Naive thymus-derived CD8-positive, alpha-beta T cell (primary cell): Measurements from ENCODE around the gene C3orf20. TPM values are rescaled to one million over a fixed set of nuclear protein-coding genes. Genes with fewer than 3 reads are reported as not detected.
A peak's percentile ranks its signal among the peaks of the same experiment; 100 is the strongest.

Source experiments
- ATAC-seq, 2 donors: fragments of 150-1000 bp; cut with Tn5 transposase in 1 of 2; sonication (Bioruptor Pico), chemical (Tn5 transposase) in 1 of 2; 1 replicate in 1 of 2; 2 replicates in 1 of 2; pipeline ENCODE4 v1.10.0; 2021; ENCODE audit warnings: mild to moderate bottlenecking in 2 of 2, moderate library complexity in 2 of 2
- POLR2A ChIA-PET: fragments of 350-600 bp; sonication (Branson Sonifier 250); formaldehyde crosslinking; loops from one replicate; lab custom pipeline; 2021; ENCODE audit warnings: antibody characterized with exemption; lab: Charles Lee
- DNase-seq, 10 donors: peaks; one replicate each; pipeline versions ENCODE4 v3.0.0 to v3.0.0-alpha.2; 2020 to 2022
- H3K27ac Mint-ChIP-seq, 10 donors: one replicate each; pipeline ENCODE4 v1.8.0; 2020 to 2022; ENCODE audit warnings: mild to moderate bottlenecking in 10 of 10, mixed read lengths in 10 of 10, moderate library complexity in 4 of 10, inconsistent platforms in 1 of 10
- H3K27me3 Mint-ChIP-seq, 5 donors: one replicate each; pipeline ENCODE4 v1.8.0; 2021 to 2022; ENCODE audit warnings: mixed read lengths in 5 of 5
- H3K36me3 Mint-ChIP-seq, 3 donors: one replicate each; pipeline ENCODE4 v1.8.0; 2020 to 2022; ENCODE audit warnings: mixed read lengths in 3 of 3, mild to moderate bottlenecking in 2 of 3, inconsistent platforms in 1 of 3
- H3K4me1 Mint-ChIP-seq, 4 donors: one replicate each; pipeline ENCODE4 v1.8.0; 2021 to 2022; ENCODE audit warnings: mixed read lengths in 4 of 4
- H3K4me3 Mint-ChIP-seq, 10 donors: one replicate each; pipeline ENCODE4 v1.8.0; 2020 to 2022; ENCODE audit warnings: mild to moderate bottlenecking in 10 of 10, mixed read lengths in 10 of 10, moderate library complexity in 6 of 10, inconsistent platforms in 1 of 10
- H3K9me3 Mint-ChIP-seq, 9 donors: one replicate each; pipeline ENCODE4 v1.8.0; 2020 to 2022; ENCODE audit warnings: mixed read lengths in 9 of 9, mild to moderate bottlenecking in 3 of 9, inconsistent platforms in 1 of 9, moderate library complexity in 1 of 9
- polyA plus RNA-seq, 3 donors: library from polyadenylated mRNA; unstranded; fragments of 300-500 nt; fragmentation: Illumina TruSeq; gene quantifications; one replicate each; pipeline ENCODE4 v1.2.3, GENCODE V29; 2021
- total RNA-seq, 8 experiments: library from RNA in 2 of 8; stranded (reverse) in 2 of 8; gene quantifications; one replicate each; pipeline ENCODE4 v1.2.3 and lab custom pipeline; 2021 to 2026

The C3orf20 gene
- total and polyA plus RNA-seq, 5 experiments from 2014 or later, result 0.03 to 0.69 (median 0.44) TPM; not detected in 2

DNA sequence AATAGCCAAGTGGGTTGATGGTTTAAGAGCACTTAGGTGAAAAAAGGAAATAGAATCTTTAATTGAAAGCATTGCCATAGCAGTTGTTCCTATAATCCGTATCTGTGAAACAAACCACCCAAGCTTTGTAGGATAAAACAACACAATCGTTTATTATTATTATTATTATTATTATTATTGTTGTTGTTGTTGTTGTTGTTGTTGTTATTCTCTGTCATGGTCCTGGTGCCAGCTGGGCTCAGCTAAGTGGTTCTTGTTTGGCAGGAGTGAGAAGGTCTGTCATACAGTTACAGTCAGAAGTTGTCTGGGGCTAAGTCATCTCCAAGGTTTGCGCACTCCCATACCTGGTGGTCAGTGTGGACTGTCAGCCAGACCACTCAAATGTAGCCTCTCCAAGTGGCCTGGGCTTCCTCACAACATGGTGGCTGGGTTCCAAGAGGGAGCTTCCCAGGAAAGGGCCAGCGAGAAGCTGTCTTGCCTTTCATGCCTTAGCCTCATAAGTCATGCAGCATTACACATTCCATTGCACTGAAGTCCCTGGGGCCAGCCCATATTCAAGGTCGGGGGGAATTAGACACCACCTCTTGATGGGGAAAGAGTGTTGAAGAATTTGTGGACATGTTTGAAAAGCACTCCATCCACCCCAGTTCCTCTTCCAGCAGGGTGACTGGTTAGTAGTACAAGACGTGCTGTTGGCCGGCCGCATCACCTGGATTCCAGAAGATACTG is 89.6 kb downstream of the C3orf20 start:
- H3K4me3 Mint-ChIP-seq, result no peak overlapping the region
- ATAC-seq (no peak), DNase-seq (no peak)
- H3K36me3 Mint-ChIP-seq, result peaks cover 0 to 7% (median 0%) of the 10 kb centered on the region in 3 donors
- no peak overlapping the region for H3K27ac Mint-ChIP-seq
- H3K4me1 Mint-ChIP-seq, result peaks cover 0 to 7% (median 5%) of the 10 kb centered on the region in 4 donors
- POLR2A ChIA-PET, result interaction anchor here (1.6 kb wide), 1 partner anchor 120 kb away, joined by 3 read pairs; no protein-coding TSS in a partner anchor
- peaks cover 0 to 3% (median 0%) of the 10 kb centered on the region in 5 donors for H3K27me3 Mint-ChIP-seq
- H3K9me3 Mint-ChIP-seq, result peaks cover 0 to 3% (median 0%) of the 10 kb centered on the region in 9 donors

DNA sequence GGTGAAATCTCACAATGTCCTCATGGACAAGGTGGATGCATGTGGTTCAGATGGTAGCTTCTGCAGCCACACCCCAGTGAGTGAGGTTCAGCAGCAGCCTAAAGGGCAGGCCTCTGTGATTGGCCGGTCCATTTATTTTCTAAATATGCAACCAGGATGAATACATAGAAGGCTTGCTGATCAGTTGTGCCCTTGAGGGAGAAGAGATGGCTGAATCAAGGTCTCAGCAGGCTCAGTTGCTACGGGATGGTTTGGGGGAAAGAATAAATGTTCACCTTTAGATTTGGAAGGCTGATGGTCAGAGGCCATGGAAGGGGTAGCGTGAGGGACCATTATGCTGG is 90.1 kb downstream of the C3orf20 start:
- Mint-ChIP-seq H3K9me3 (peaks cover 0 to 3% (median 0%) of the 10 kb centered on the region in 9 donors), H3K27me3 (peaks cover 0 to 3% (median 0%) of the 10 kb centered on the region in 5 donors), H3K36me3 (peaks cover 0 to 7% (median 0%) of the 10 kb centered on the region in 3 donors), H3K4me3 (no peak overlapping the region), H3K27ac (no peak overlapping the region), H3K4me1 (peaks cover 0 to 7% (median 5%) of the 10 kb centered on the region in 4 donors)
- DNase-seq (no peak), ATAC-seq (no peak)
- POLR2A ChIA-PET, result interaction anchor here (1.6 kb wide), 1 partner anchor 120 kb away, joined by 3 read pairs; no protein-coding TSS in a partner anchor

DNA sequence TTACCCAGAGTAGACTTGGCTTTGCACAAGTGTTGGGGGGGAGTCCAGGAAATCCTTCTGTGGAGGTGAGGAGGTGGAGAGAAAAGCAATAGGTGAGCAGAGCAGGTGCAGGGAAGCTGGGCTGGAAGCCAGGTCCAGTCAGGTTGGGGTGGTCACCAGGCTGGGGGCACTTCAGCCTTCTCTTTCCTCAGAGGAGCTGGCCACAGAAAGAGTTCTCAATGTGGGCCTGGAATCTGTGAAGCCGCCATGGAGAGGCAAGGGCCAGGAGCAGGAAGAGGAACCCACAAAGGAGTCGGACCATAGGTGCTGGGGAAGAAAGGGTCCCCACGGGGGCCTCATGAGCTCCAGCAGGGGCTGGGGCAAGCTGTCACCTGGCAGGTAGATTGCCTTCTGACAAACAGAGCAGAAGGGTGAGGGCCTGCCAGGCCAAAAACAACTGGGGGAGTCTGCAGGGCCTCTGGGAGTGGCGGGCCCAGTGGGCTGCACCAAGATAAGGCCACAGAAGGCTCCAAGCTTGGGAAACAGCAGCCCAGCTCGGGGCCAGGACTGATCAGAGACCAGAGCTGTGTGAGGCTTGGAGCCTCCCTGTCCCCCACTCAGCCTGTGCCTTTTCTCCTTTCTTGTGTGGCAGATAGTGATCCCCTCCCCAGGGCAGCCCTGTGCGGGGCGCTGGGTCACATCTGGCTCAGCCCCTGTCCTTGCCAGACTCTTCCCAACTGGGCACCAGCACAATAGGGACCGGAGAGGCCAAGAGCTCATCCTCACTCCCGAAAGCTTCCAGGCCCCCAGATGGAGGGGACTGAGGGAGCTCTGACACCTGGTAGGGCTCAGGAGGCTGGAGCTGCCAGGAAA is 90.9 kb downstream of the C3orf20 start:
- POLR2A ChIA-PET, result interaction anchor here (1.6 kb wide), 1 partner anchor 119 kb away, joined by 3 read pairs; no protein-coding TSS in a partner anchor
- no peak overlapping the region for H3K4me3 Mint-ChIP-seq
- H3K36me3 Mint-ChIP-seq, result peaks cover 0 to 7% (median 0%) of the 10 kb centered on the region in 3 donors
- ATAC-seq (no peak), DNase-seq (no peak)
- peaks cover 0 to 3% (median 0%) of the 10 kb centered on the region in 5 donors for H3K27me3 Mint-ChIP-seq
- H3K27ac Mint-ChIP-seq, result peak overlapping the region in 1 of 10 donors; percentile 34
- H3K9me3 Mint-ChIP-seq, result peaks cover 0 to 3% (median 0%) of the 10 kb centered on the region in 9 donors
- H3K4me1 Mint-ChIP-seq, result peaks cover 0 to 7% (median 5%) of the 10 kb centered on the region in 4 donors

DNA sequence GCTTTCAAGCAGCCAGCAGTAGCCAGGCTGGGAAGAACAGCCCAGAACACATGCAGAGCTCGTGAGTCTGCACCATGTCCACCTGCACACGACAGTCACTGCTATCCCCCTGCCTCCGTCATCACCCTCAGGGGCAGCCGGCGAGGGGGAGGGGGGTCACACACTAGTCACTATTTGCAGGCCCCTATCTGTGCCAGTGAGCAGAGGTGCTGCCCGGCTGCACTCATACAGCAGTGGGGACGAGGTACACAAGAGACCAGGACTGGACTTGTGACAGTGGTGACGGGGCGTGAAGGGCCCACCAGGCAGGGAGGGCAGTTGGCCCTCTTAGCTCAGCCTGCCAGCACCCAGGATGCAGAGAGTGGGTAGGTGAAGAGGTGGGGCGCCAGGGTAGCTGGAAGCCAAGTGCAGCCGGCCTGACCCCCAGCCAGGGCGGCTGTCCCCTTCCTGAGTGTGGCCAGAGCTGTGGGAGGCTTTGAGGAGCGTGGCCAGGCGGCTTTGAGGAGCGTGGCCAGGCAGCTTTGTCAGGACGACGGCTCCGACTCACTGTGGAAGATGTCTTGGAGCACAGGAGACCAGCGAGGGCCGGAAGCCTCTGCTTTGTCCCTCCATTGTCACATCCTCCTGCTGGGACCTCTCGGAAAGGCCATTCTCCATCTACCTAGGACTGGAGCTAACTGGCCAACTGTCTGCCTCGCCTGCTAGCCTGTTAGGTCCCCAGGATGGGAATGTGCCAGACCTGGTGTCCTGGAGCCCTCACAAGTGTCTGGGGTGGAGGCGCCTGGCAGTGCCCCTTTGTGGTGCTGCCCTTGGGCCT is 91.7 kb downstream of the C3orf20 start:
- Mint-ChIP-seq H3K27me3 (peaks cover 0 to 3% (median 0%) of the 10 kb centered on the region in 5 donors), H3K27ac (no peak overlapping the region), H3K9me3 (no peaks in the 10 kb centered on the region), H3K4me3 (no peak overlapping the region), H3K36me3 (peaks cover 0 to 7% (median 0%) of the 10 kb centered on the region in 3 donors), H3K4me1 (peaks cover 0 to 3% (median under 1%) of the 10 kb centered on the region in 4 donors)
- POLR2A ChIA-PET, result no interaction called here
- ATAC-seq (no peak), DNase-seq (no peak)

DNA sequence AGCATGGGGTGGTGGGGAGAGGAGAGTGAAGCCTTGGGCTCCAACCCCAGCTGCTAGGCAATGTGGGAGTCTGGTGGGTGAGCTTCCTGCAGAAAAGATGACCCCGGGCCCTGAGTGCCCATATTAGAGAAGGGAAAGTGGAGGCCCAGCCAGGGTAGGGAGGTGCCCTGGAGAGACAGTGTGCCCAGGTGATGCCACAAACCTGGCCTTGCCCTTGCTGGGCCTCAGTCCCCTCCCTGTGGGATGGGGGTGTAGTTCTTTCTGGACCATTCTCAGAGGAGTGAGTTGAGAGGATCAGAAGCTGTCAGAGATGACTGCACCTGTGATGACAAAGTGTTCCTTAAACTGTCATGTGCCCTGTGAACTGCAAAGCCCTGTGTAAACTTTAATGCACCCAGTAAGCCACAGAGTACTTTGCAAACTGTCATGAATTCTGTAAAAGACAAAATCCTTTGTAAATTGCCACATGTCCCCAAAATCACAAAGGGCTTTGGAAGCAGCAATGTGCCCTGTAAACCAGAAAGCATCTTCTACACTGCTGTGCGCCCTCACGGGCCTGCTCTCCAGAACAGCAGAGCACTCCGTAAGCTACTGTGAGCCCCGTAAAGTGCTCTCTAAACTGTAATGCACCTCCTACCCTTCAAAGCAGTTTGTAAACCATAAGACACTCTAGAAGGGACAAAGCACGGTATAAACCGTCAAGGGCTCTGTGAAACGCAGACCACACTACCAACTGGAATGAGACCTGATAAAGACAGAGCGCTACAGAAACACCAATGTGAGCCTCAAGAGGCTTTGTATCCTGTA is 92.5 kb downstream of the C3orf20 start:
- no peak for ATAC-seq
- Mint-ChIP-seq H3K36me3 (peaks cover 0 to 5% (median 0%) of the 10 kb centered on the region in 3 donors), H3K9me3 (no peaks in the 10 kb centered on the region), H3K27ac (peak overlapping the region in 1 of 10 donors; percentile 61), H3K27me3 (peaks cover 0 to 3% (median 0%) of the 10 kb centered on the region in 5 donors), H3K4me3 (no peak overlapping the region), H3K4me1 (peaks cover 0 to 2% (median 0%) of the 10 kb centered on the region in 4 donors)
- no peak for DNase-seq
- POLR2A ChIA-PET, result no interaction called here

DNA sequence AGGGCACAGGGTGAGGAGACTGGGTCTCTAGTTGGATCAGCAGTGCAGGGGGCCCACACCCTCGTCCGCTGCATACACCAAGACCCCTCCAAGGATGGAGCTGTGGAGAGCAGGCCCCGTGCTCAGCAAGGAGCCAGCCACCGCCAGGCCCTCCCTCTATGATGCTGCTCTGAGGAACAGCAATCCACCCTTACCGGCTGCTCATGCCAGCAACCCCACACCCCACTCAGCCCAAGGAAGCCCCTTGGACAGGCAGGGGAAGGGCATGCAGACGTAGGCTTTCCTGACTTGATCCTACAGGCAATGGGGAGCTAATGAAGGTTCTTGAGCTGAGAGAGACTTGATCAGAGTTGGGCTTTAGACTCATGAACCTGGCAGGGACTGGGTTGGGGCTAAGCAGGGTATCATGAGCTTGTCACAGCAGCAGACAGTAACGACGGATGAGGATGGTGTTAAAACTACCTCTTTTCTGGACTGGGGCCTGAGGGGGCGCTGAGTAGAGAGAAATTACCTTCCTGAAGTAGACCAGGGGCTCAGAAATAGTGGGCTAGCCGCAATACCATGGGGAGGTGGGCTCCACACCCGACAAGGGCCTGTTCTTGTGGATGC is 93.3 kb downstream of the C3orf20 start:
- no peaks in the 10 kb centered on the region for H3K9me3 Mint-ChIP-seq
- H3K27me3 Mint-ChIP-seq, result peaks cover 0 to 3% (median 0%) of the 10 kb centered on the region in 5 donors
- H3K4me1 Mint-ChIP-seq, result peaks cover 0 to 2% (median 0%) of the 10 kb centered on the region in 4 donors
- ATAC-seq (no peak), DNase-seq (no peak)
- no peaks in the 10 kb centered on the region for H3K36me3 Mint-ChIP-seq
- POLR2A ChIA-PET, result no interaction called here
- H3K27ac Mint-ChIP-seq, result no peak overlapping the region
- H3K4me3 Mint-ChIP-seq, result no peak overlapping the region

DNA sequence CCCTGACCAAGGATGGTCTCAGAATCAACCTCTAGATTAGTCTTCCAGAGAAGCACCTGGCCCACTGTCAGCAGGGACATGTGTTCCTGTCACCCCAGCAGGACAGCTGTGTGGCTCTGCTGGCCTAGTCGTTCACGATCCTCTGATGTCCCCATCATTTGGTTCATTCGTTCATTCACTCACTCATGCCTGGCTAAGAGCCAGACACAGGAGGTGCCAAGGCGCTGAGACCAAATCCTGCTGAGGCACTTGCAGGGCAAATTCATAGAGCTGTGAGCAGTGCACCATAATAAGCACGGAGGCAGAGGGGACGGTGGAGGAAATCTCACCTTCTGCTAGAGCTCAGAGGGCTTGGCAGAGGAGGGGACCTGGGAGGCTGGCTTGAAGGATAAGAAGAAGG is 93.9 kb downstream of the C3orf20 start:
- peaks cover 0 to 2% (median 0%) of the 10 kb centered on the region in 4 donors for H3K4me1 Mint-ChIP-seq
- peak overlapping the region in 1 of 10 donors; percentile 60 for H3K4me3 Mint-ChIP-seq
- no peak for ATAC-seq
- H3K27ac Mint-ChIP-seq, result no peak overlapping the region
- peaks cover 0 to 3% (median 0%) of the 10 kb centered on the region in 5 donors for H3K27me3 Mint-ChIP-seq
- DNase-seq, result no peak
- POLR2A ChIA-PET, result no interaction called here
- H3K36me3 Mint-ChIP-seq, result no peaks in the 10 kb centered on the region
- no peaks in the 10 kb centered on the region for H3K9me3 Mint-ChIP-seq

DNA sequence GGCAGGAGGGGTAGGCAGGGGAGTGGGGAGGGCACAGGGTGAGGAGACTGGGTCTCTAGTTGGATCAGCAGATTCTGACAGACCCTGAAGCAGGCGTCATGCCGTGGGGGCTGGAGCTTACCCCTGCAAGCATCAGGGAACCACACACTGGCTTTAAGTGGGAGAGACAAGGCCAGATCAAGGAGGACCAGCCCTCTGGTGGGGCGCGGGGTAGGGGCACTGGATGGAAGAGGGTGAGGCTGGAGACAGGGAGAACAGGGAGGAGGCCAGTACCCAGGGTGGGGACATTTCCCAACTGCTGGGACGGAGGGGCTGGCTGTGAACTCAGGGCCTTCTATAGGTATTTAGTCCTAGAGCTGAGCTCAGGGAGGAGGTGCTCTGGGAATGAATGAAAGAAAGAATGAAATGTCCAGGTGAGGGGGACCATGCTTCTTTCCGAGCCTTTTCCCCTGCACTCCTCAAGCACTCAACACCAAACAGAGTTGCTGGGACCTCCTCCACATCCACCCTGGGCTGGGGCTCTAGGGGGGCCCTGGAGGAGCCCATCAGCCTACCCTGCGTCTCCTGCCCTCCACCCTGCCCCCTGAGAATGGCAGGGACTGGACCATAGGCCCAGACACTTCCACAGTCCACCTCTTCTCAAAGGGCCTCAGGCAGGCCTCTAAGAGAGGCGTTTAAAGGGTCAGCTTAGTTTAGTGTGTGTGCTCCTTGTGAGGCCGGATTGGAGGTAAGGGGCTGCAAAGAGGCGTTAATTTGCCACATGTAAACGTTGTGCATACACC is 94.8 kb downstream of the C3orf20 start:
- POLR2A ChIA-PET, result no interaction called here
- H3K9me3 Mint-ChIP-seq, result no peaks in the 10 kb centered on the region
- H3K27me3 Mint-ChIP-seq, result peaks cover 0 to 3% (median 0%) of the 10 kb centered on the region in 5 donors
- no peak overlapping the region for H3K4me3 Mint-ChIP-seq
- DNase-seq (no peak), ATAC-seq (no peak)
- H3K27ac Mint-ChIP-seq, result no peak overlapping the region
- H3K4me1 Mint-ChIP-seq, result peaks cover 0 to 2% (median 0%) of the 10 kb centered on the region in 4 donors
- no peaks in the 10 kb centered on the region for H3K36me3 Mint-ChIP-seq

DNA sequence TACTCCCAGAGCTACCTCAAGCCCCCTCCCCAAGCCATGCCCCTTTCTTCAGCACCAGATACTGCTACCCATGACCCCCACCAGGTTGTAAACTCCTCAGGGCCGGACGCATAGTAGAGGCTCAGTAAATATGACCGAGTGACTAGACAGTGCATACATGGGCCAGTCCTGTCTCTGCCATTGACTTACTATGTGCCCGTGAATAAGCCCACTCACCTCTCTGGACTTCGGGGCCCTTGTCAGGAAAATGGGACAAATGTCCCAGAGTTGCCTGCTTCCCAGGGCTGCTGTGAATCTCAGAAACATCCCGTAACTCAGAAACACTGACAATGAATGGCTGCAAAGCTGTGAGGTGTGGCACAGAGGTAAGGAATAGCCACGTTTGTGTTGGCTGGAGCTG is 95.7 kb downstream of the C3orf20 start:
- ATAC-seq, result no peak
- H3K27me3 Mint-ChIP-seq, result no peaks in the 10 kb centered on the region
- H3K36me3 Mint-ChIP-seq, result no peaks in the 10 kb centered on the region
- no peak overlapping the region for H3K27ac Mint-ChIP-seq
- H3K4me1 Mint-ChIP-seq, result peaks cover 0 to 2% (median 0%) of the 10 kb centered on the region in 4 donors
- DNase-seq, result no peak
- H3K4me3 Mint-ChIP-seq, result no peak overlapping the region
- POLR2A ChIA-PET, result no interaction called here
- H3K9me3 Mint-ChIP-seq, result no peaks in the 10 kb centered on the region

DNA sequence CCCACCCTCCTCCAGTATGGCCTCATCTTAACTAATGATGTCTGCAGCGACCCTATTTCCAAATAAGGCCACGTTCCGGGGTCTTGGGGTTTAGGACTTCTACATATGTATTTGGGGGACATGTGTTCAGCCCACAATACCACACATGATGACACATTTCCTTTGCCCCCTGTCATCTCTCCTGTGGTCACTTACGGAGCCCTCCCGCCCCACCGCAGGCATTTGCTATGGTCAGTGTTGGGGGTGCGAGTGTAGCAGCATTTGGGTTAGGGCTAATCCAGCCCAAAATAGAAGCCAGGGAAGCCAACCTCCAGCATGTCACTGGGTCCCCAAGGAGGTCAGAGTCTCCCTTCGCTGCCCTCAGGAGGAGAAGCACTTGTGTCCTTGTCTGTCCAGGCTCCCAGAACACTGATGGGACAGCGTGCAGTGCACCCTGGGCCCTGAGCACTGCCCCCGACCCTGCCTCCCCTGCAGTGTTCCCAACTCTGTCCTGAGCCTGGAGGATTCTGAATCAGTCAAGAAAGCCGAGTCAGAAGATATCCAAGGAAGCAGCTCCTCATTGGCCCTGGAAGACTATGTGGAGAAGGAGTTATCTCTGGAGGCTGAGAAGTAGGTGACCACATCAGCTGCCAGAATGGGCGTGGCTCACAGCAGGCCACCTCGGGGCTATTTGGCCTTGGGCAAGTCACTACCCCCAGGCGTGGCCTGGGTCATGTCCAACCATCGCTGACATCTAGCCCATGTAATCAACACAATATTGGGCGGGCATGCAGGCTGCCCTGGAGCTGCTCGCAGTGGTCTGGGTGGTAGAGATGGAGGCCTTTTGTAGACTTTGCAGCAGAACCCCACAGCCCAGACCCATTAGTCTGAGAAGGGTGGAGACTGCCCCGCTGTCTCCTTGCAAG is 96.9 kb downstream of the C3orf20 start:
- no peak for ATAC-seq
- Mint-ChIP-seq H3K27ac (peak overlapping the region in 1 of 10 donors; percentile 53), H3K36me3 (no peaks in the 10 kb centered on the region), H3K9me3 (peaks cover 0 to 1% (median 0%) of the 10 kb centered on the region in 9 donors), H3K27me3 (no peaks in the 10 kb centered on the region), H3K4me3 (no peak overlapping the region), H3K4me1 (peaks cover 0 to 2% (median 0%) of the 10 kb centered on the region in 4 donors)
- no peak for DNase-seq
- POLR2A ChIA-PET, result no interaction called here
